ENCODE data around the gene LARGE2. TPM values are rescaled to one million over a fixed set of nuclear protein-coding genes. Genes with fewer than 3 reads are reported as not detected.
A peak's percentile ranks its signal among the peaks of the same experiment; 100 is the strongest.

Gene LARGE2
- total and polyA plus RNA-seq, 10 of the 15 experiments (the other 5 are each of a cell fraction or from before 2014, with no cell fraction given): 0.03 to 0.41 (median 0.19) TPM; not detected in 6

- H3K79me2 ChIP-seq (ENCODE audit: control insufficient read depth, insufficient read depth, low read length): peaks cover 9% of the 10 kb centered on the region
- peaks cover 9% of the 10 kb centered on the region for H3K4me1 ChIP-seq (ENCODE audit: control insufficient read depth, insufficient read depth, low read length)
- H3K4me2 ChIP-seq (ENCODE audit: control insufficient read depth, insufficient read depth): peak overlapping the region; percentile 66; the same call in 1 of the 2 replicates
- in situ Hi-C loops (cut with MboI) (no loop called here), intact Hi-C loops (cut with micrococcal nuclease; ENCODE audit: unreplicated experiment) (no loop called here)
- no peak overlapping the region for H3K9ac ChIP-seq (ENCODE audit: control insufficient read depth, insufficient read depth, low read length)
- FAIRE-seq: no peak
- 44% methylated on average over 51 of the region's 54 CpGs for WGBS (ENCODE audit: insufficient coverage, insufficient replicate concordance, low lambda C conversion rate, missing lambda C conversion rate)
- CTCF ChIA-PET: interaction anchor here (0.8 kb wide), 1 partner anchor 49 kb away, joined by 3 read pairs; no protein-coding TSS in a partner anchor
- no peak for ATAC-seq
- no peaks in the 10 kb centered on the region; the same call in 2 of the 3 replicates for H3K9me3 ChIP-seq (replicated peaks; ENCODE audit: control insufficient read depth, insufficient read depth, low read length)
- RAD21 ChIA-PET (ENCODE audit: unreplicated experiment): interaction anchor here (0.6 kb wide), 1 partner anchor 13 kb away, joined by 4 read pairs; no protein-coding TSS in a partner anchor
- BruUV-seq (replicated peaks): no TSS peak
- POLR2A ChIA-PET: no interaction called here
- TF ChIP-seq ZBED1 (IDR thresholded peaks at IDR 0.05; ENCODE audit: borderline replicate concordance) (no peak), SIN3A (IDR thresholded peaks at IDR 0.05; ENCODE audit: low read depth, low read length) (no peak), SUZ12 (IDR thresholded peaks at IDR 0.05; ENCODE audit: unreplicated experiment) (peak; percentile 94), POU2F2 (IDR thresholded peaks at IDR 0.05; ENCODE audit: borderline replicate concordance, low read depth, low read length) (no peak), SMAD1 (IDR thresholded peaks at IDR 0.05; ENCODE audit: low read depth, partially characterized antibody) (no peak)
- TF ChIP-seq, protein P1, sequence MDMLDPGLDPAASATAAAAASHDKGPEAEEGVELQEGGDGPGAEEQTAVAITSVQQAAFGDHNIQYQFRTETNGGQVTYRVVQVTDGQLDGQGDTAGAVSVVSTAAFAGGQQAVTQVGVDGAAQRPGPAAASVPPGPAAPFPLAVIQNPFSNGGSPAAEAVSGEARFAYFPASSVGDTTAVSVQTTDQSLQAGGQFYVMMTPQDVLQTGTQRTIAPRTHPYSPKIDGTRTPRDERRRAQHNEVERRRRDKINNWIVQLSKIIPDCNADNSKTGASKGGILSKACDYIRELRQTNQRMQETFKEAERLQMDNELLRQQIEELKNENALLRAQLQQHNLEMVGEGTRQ (IDR thresholded peaks at IDR 0.05; ENCODE audit: borderline replicate concordance, low read depth, low read length): no peak
- TF ChIP-seq, protein P2, sequence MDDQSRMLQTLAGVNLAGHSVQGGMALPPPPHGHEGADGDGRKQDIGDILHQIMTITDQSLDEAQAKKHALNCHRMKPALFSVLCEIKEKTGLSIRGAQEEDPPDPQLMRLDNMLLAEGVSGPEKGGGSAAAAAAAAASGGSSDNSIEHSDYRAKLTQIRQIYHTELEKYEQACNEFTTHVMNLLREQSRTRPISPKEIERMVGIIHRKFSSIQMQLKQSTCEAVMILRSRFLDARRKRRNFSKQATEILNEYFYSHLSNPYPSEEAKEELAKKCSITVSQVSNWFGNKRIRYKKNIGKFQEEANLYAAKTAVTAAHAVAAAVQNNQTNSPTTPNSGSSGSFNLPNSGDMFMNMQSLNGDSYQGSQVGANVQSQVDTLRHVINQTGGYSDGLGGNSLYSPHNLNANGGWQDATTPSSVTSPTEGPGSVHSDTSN (IDR thresholded peaks at IDR 0.05; ENCODE audit: insufficient replicate concordance, low read depth, low read length): no peak
- no peak overlapping the region; the same call in 1 of the 2 replicates for H3K4me3 ChIP-seq
- peaks cover 6 to 18% of the 10 kb centered on the region in 2 experiments; a peak in 3 of 4 replicates for H3K27me3 ChIP-seq (replicated peaks in 1 of 2; ENCODE audit: control insufficient read depth in 2 of 2, insufficient read depth in 2 of 2, low read length in 1 of 2)
- no peak overlapping the region for H2AFZ ChIP-seq (ENCODE audit: control insufficient read depth, low read depth, low read length)
- DNase-seq (ENCODE audit: low read depth, low spot score): no peak
- SMC1A ChIA-PET (ENCODE audit: uncharacterized antibody, unreplicated experiment): no interaction called here
- no peak overlapping the region for H3K27ac ChIP-seq (ENCODE audit: control insufficient read depth, insufficient read depth)
- H3K36me3 ChIP-seq (ENCODE audit: control insufficient read depth in 2 of 2, insufficient read depth in 2 of 2, low read length in 1 of 2): no peaks in the 10 kb centered on the region
- H4K20me1 ChIP-seq (ENCODE audit: control insufficient read depth, insufficient read depth): no peaks in the 10 kb centered on the region
Measured at GRCh38 chr11:45921561-45922424, 663 bp upstream of the LARGE2 start.

Measured in GM12878 (cell line).